ENCODE data around the gene TMEM123.

- TF ChIP-seq, protein P1, sequence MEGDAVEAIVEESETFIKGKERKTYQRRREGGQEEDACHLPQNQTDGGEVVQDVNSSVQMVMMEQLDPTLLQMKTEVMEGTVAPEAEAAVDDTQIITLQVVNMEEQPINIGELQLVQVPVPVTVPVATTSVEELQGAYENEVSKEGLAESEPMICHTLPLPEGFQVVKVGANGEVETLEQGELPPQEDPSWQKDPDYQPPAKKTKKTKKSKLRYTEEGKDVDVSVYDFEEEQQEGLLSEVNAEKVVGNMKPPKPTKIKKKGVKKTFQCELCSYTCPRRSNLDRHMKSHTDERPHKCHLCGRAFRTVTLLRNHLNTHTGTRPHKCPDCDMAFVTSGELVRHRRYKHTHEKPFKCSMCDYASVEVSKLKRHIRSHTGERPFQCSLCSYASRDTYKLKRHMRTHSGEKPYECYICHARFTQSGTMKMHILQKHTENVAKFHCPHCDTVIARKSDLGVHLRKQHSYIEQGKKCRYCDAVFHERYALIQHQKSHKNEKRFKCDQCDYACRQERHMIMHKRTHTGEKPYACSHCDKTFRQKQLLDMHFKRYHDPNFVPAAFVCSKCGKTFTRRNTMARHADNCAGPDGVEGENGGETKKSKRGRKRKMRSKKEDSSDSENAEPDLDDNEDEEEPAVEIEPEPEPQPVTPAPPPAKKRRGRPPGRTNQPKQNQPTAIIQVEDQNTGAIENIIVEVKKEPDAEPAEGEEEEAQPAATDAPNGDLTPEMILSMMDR (IDR thresholded peaks at IDR 0.05; ENCODE audit: low read length): no peak
- no peak for TF ChIP-seq EZH2 (IDR thresholded peaks at IDR 0.05; ENCODE audit: borderline replicate concordance, low read length)
Measured at GRCh38 chr11:102385085-102386007, 67.2 kb downstream of the TMEM123 start.

All from OCI-LY1 (cell line).